ENCODE results near the gene THBS2.

- TF ChIP-seq RAD21 (IDR thresholded peaks at IDR 0.05; ENCODE audit: low read length) (no peak), CTCF (conservative IDR thresholded peaks at IDR 0.05; ENCODE audit: low read depth, low read length) (no peak), MAFK (IDR thresholded peaks at IDR 0.05; ENCODE audit: low read depth, low read length) (no peak)
These were observed 14.6 kb upstream of the THBS2 start for GRCh38 chr6:169268276-169268675.
